Naive thymus-derived CD4-positive, alpha-beta T cell (primary cell): Measurements from ENCODE around the gene DLST. TPM values are rescaled to one million over a fixed set of nuclear protein-coding genes. Genes with fewer than 3 reads are reported as not detected.
A peak's percentile ranks its signal among the peaks of the same experiment; 100 is the strongest.

Source experiments
- ATAC-seq: fragments of 150-1000 bp; cut with Tn5 transposase; 2 replicates; pipeline ENCODE4 v1.10.0; 2021; ENCODE audit warnings: mild to moderate bottlenecking, moderate library complexity
- CTCF ChIA-PET: fragments of 350-600 bp; sonication (Branson Sonifier 250); formaldehyde crosslinking; loops from one replicate; lab custom pipeline; 2021; ENCODE audit warnings: antibody characterized with exemption; lab: Charles Lee
- POLR2A ChIA-PET: fragments of 350-600 bp; sonication (Branson Sonifier 250); formaldehyde crosslinking; loops from one replicate; lab custom pipeline; 2021; ENCODE audit warnings: antibody characterized with exemption, inconsistent platforms; lab: Charles Lee
- DNase-seq, 9 donors: peaks; one replicate each; pipeline versions ENCODE4 v3.0.0 to v3.0.0-alpha.2; 2020 to 2022; ENCODE audit warnings: mixed read lengths in 1 of 9
- H3K27ac ChIP-seq: one replicate; pipeline ENCODE4 v1.7.0; 2013; ENCODE audit warnings: mild to moderate bottlenecking, low read depth, low read length, moderate library complexity
- H3K27me3 ChIP-seq, 2 donors: one replicate each; pipeline ENCODE4 v1.7.0; 2013; ENCODE audit warnings: low read length in 2 of 2, mild to moderate bottlenecking in 2 of 2, moderate library complexity in 2 of 2; ENCODE audit not compliant: control insufficient read depth in 2 of 2, insufficient read depth in 2 of 2
- H3K36me3 ChIP-seq, 3 experiments: 1 replicate in 2 of 3; 2 replicates in 1 of 3; pipeline ENCODE4 v1.7.0; 2013; ENCODE audit warnings: low read length in 3 of 3, mild to moderate bottlenecking in 3 of 3, moderate library complexity in 1 of 3; ENCODE audit not compliant: insufficient read depth in 3 of 3, control insufficient read depth in 2 of 3
- H3K4me1 ChIP-seq, 2 donors: one replicate each; pipeline ENCODE4 v1.7.0; 2013; ENCODE audit warnings: low read length in 2 of 2, mild to moderate bottlenecking in 2 of 2, moderate library complexity in 1 of 2; ENCODE audit not compliant: control insufficient read depth in 2 of 2, insufficient read depth in 2 of 2
- H3K4me3 ChIP-seq: 2 replicates; pipeline ENCODE4 v1.7.0; 2013; ENCODE audit warnings: mild to moderate bottlenecking, low read length
- H3K9me3 ChIP-seq, 3 experiments: 1 replicate in 2 of 3; 2 replicates in 1 of 3; pipeline ENCODE4 v1.7.0; 2013; ENCODE audit warnings: low read length in 3 of 3; ENCODE audit not compliant: control insufficient read depth in 2 of 3
- H3K27ac Mint-ChIP-seq, 9 donors: one replicate each; pipeline ENCODE4 v1.8.0; 2020 to 2022; ENCODE audit warnings: mixed read lengths in 9 of 9, mild to moderate bottlenecking in 8 of 9, moderate library complexity in 5 of 9, inconsistent platforms in 2 of 9
- H3K27me3 Mint-ChIP-seq, 5 donors: one replicate each; pipeline ENCODE4 v1.8.0; 2021 to 2022; ENCODE audit warnings: mixed read lengths in 5 of 5, mild to moderate bottlenecking in 1 of 5
- H3K36me3 Mint-ChIP-seq, 5 donors: one replicate each; pipeline ENCODE4 v1.8.0; 2020 to 2022; ENCODE audit warnings: mixed read lengths in 5 of 5, mild to moderate bottlenecking in 3 of 5, inconsistent platforms in 1 of 5
- H3K4me1 Mint-ChIP-seq, 7 donors: one replicate each; pipeline ENCODE4 v1.8.0; 2020 to 2022; ENCODE audit warnings: mixed read lengths in 7 of 7, mild to moderate bottlenecking in 3 of 7, inconsistent platforms in 1 of 7
- H3K4me3 Mint-ChIP-seq, 10 donors: one replicate each; pipeline ENCODE4 v1.8.0; 2020 to 2022; ENCODE audit warnings: mild to moderate bottlenecking in 10 of 10, mixed read lengths in 10 of 10, moderate library complexity in 6 of 10, inconsistent platforms in 2 of 10
- H3K9me3 Mint-ChIP-seq, 11 donors: one replicate each; pipeline ENCODE4 v1.8.0; 2020 to 2022; ENCODE audit warnings: mixed read lengths in 11 of 11, mild to moderate bottlenecking in 4 of 11, inconsistent platforms in 1 of 11, moderate library complexity in 1 of 11
- intact Hi-C, 2 donors: fragments of 100-400 bp; cut with micrococcal nuclease; formaldehyde crosslinking; loops; one replicate each; pipeline ENCODE4 v1.15.1; 2023
- polyA plus RNA-seq, 2 donors: library from polyadenylated mRNA; unstranded; fragments of 300-500 nt; fragmentation: Illumina TruSeq; gene quantifications; one replicate each; pipeline ENCODE4 v1.2.3, GENCODE V29; 2021
- total RNA-seq, 6 experiments: library from RNA in 5 of 6; stranded (reverse) in 5 of 6; gene quantifications; 1 replicate in 5 of 6; 2 replicates in 1 of 6; pipeline ENCODE4 v1.2.3 and lab custom pipeline; 2021 to 2026

Gene DLST
- total and polyA plus RNA-seq, 7 experiments from 2014 or later: 8.9 to 132 (median 96.0) TPM

- CTCF ChIA-PET: interaction anchor here (1.0 kb wide), 1 partner anchor 12 kb away, joined by 6 read pairs; no protein-coding TSS in a partner anchor
- Histone ChIP-seq H3K9me3 (no peaks in the 10 kb centered on the region), H3K4me1 (peaks cover 0 to 7% of the 10 kb centered on the region in 2 donors), H3K27ac (no peak overlapping the region), H3K36me3 (no peaks in the 10 kb centered on the region), H3K27me3 (no peaks in the 10 kb centered on the region), H3K4me3 (no peak overlapping the region)
- peaks cover 0 to 1% (median 0%) of the 10 kb centered on the region in 11 donors for H3K9me3 Mint-ChIP-seq
- ATAC-seq: no peak
- intact Hi-C loops: no loop called here
- H3K27ac Mint-ChIP-seq: peak overlapping the region in 3 of 9 donors; percentile 5 to 25 (median 25)
- no peak for DNase-seq
- POLR2A ChIA-PET: interaction anchor here (0.7 to 3.2 kb wide), 3 partner anchors 8 to 94 kb away, joined by 3 to 9 read pairs (median 3); no protein-coding TSS in a partner anchor
- H3K27me3 Mint-ChIP-seq: no peaks in the 10 kb centered on the region
- H3K36me3 Mint-ChIP-seq: peaks cover 0 to 3% (median 0%) of the 10 kb centered on the region in 5 donors
- H3K4me3 Mint-ChIP-seq: no peak overlapping the region
- peaks cover 2 to 32% (median 21%) of the 10 kb centered on the region in 7 donors for H3K4me1 Mint-ChIP-seq
Observed at GRCh38 chr14:74846968-74847665, 34.6 kb upstream of the DLST start.

DNA sequence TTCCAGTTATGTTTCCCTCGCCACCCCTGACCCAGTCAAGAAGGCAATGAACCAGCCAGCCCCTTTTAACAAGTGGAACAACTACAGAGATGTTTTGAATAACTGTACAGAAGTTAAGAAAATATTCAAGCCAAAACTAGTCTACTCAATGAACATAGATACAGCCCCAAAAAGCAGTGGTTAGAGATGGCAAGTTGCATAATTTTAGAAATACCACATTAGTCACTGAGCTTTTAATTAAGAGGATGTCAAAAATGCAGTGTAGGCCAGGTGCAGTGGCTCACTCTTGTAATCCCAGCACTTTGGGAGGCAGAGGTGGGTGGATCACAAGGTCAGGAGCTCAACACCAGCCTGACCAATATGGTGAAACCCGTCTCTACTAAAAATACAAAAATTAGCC is 32.9 kb upstream of the DLST start:
- Histone ChIP-seq H3K36me3 (no peaks in the 10 kb centered on the region), H3K9me3 (no peaks in the 10 kb centered on the region), H3K27ac (no peak overlapping the region), H3K27me3 (no peaks in the 10 kb centered on the region), H3K4me3 (no peak overlapping the region), H3K4me1 (peaks cover 0 to 11% of the 10 kb centered on the region in 2 donors)
- Mint-ChIP-seq H3K27me3 (no peaks in the 10 kb centered on the region), H3K36me3 (peaks cover 0 to 1% (median 0%) of the 10 kb centered on the region in 5 donors), H3K27ac (no peak overlapping the region), H3K4me1 (peaks cover 13 to 34% (median 25%) of the 10 kb centered on the region in 7 donors), H3K4me3 (no peak overlapping the region), H3K9me3 (peaks cover 0 to 1% (median 0%) of the 10 kb centered on the region in 11 donors)
- ChIA-PET CTCF (interaction anchor here (1.0 to 1.3 kb wide), 3 partner anchors 12 to 57 kb away, joined by 3 read pairs; no protein-coding TSS in a partner anchor), POLR2A (interaction anchor here (1.0 to 1.6 kb wide), 2 partner anchors 11 to 12 kb away, joined by 3 read pairs; no protein-coding TSS in a partner anchor)
- ATAC-seq (no peak), DNase-seq (no peak)
- intact Hi-C loops: no loop called here

GRCh38 chr14:74852922-74853530 is 28.7 kb upstream of the DLST start:
- Mint-ChIP-seq H3K4me1 (peaks cover 13 to 41% (median 30%) of the 10 kb centered on the region in 7 donors), H3K9me3 (peaks cover 0 to 1% (median 0%) of the 10 kb centered on the region in 11 donors), H3K27me3 (no peaks in the 10 kb centered on the region), H3K4me3 (peak overlapping the region in 5 of 10 donors; percentile 16 to 50 (median 21)), H3K27ac (peak overlapping the region; percentile 12 to 89 (median 45)), H3K36me3 (peaks cover 0 to 8% (median 0%) of the 10 kb centered on the region in 5 donors)
- Histone ChIP-seq H3K27ac (no peak overlapping the region), H3K27me3 (no peaks in the 10 kb centered on the region), H3K36me3 (no peaks in the 10 kb centered on the region), H3K4me3 (no peak overlapping the region), H3K9me3 (no peaks in the 10 kb centered on the region), H3K4me1 (peaks cover 0 to 20% of the 10 kb centered on the region in 2 donors)
- DNase-seq: no peak
- ChIA-PET POLR2A (interaction anchor here (0.9 to 1.9 kb wide), 5 partner anchors 10 to 90 kb away, joined by 3 to 4 read pairs (median 3); partner anchors contain the start of gene YLPM1), CTCF (interaction anchor here (0.7 to 12.3 kb wide), 5 partner anchors 9 to 97 kb away, joined by 3 to 317 read pairs (median 5); no protein-coding TSS in a partner anchor)
- peak; percentile 41 for ATAC-seq
- intact Hi-C loops: loop anchor here in 1 of 2 donors (2.0 kb wide), 1 partner anchor 14 kb away; no protein-coding TSS in a partner anchor

GRCh38 chr14:74853581-74853980 is 28.1 kb upstream of the DLST start:
- intact Hi-C loops: loop anchor here in 1 of 2 donors (2.0 kb wide), 1 partner anchor 15 kb away; no protein-coding TSS in a partner anchor
- Histone ChIP-seq H3K36me3 (no peaks in the 10 kb centered on the region), H3K27ac (no peak overlapping the region), H3K9me3 (no peaks in the 10 kb centered on the region), H3K4me3 (no peak overlapping the region), H3K4me1 (peaks cover 0 to 20% of the 10 kb centered on the region in 2 donors), H3K27me3 (no peaks in the 10 kb centered on the region)
- POLR2A ChIA-PET: interaction anchor here (0.5 to 1.9 kb wide), 6 partner anchors 11 to 97 kb away, joined by 3 to 4 read pairs (median 3); no protein-coding TSS in a partner anchor
- H3K4me3 Mint-ChIP-seq: peak overlapping the region in 5 of 10 donors; percentile 16 to 50 (median 21)
- no peak for ATAC-seq
- CTCF ChIA-PET: interaction anchor here (0.6 to 12.3 kb wide), 5 partner anchors 10 to 96 kb away, joined by 3 to 317 read pairs (median 5); no protein-coding TSS in a partner anchor
- peaks cover 0 to 8% (median 0%) of the 10 kb centered on the region in 5 donors for H3K36me3 Mint-ChIP-seq
- no peak for DNase-seq
- peaks cover 0 to 1% (median 0%) of the 10 kb centered on the region in 11 donors for H3K9me3 Mint-ChIP-seq
- peak overlapping the region in 8 of 9 donors; percentile 9 to 89 (median 66) for H3K27ac Mint-ChIP-seq
- no peaks in the 10 kb centered on the region for H3K27me3 Mint-ChIP-seq
- peaks cover 13 to 39% (median 30%) of the 10 kb centered on the region in 7 donors for H3K4me1 Mint-ChIP-seq

GRCh38 chr14:74855021-74855420 is 26.7 kb upstream of the DLST start:
- intact Hi-C loops: no loop called here
- H3K4me1 ChIP-seq: peaks cover 0 to 20% of the 10 kb centered on the region in 2 donors
- no peaks in the 10 kb centered on the region for H3K36me3 ChIP-seq
- H3K27me3 Mint-ChIP-seq: no peaks in the 10 kb centered on the region
- H3K4me3 ChIP-seq: no peak overlapping the region
- H3K36me3 Mint-ChIP-seq: peaks cover 0 to 8% (median 0%) of the 10 kb centered on the region in 5 donors
- H3K9me3 Mint-ChIP-seq: no peaks in the 10 kb centered on the region
- H3K27ac Mint-ChIP-seq: peak overlapping the region in 1 of 9 donors; percentile 67
- no peak overlapping the region for H3K27ac ChIP-seq
- CTCF ChIA-PET: interaction anchor here (0.6 to 12.3 kb wide), 3 partner anchors 20 to 50 kb away, joined by 4 to 317 read pairs (median 7); no protein-coding TSS in a partner anchor
- POLR2A ChIA-PET: interaction anchor here (0.7 to 1.6 kb wide), 5 partner anchors 8 to 91 kb away, joined by 3 to 4 read pairs (median 3); no protein-coding TSS in a partner anchor
- ATAC-seq (no peak), DNase-seq (no peak)
- H3K4me1 Mint-ChIP-seq: peaks cover 13 to 40% (median 26%) of the 10 kb centered on the region in 7 donors
- no peak overlapping the region for H3K4me3 Mint-ChIP-seq
- H3K27me3 ChIP-seq: no peaks in the 10 kb centered on the region
- H3K9me3 ChIP-seq: no peaks in the 10 kb centered on the region

- CTCF ChIA-PET: interaction anchor here (0.5 to 12.3 kb wide), 6 partner anchors 9 to 247 kb away, joined by 3 to 317 read pairs (median 4); partner anchors contain the start of gene YLPM1
- peak overlapping the region in 4 of 9 donors; percentile 12 to 77 (median 28) for H3K27ac Mint-ChIP-seq
- H3K36me3 Mint-ChIP-seq: peaks cover 0 to 8% (median 0%) of the 10 kb centered on the region in 5 donors
Observed at GRCh38 chr14:74855945-74856344, 25.8 kb upstream of the DLST start.

More at GRCh38 chr14:74855945-74856344, 25.8 kb upstream of the DLST start:
- Histone ChIP-seq H3K27ac (no peak overlapping the region), H3K9me3 (no peaks in the 10 kb centered on the region), H3K4me3 (no peak overlapping the region), H3K4me1 (peaks cover 4 to 23% of the 10 kb centered on the region in 2 donors), H3K36me3 (no peaks in the 10 kb centered on the region), H3K27me3 (no peaks in the 10 kb centered on the region)
- DNase-seq (no peak), ATAC-seq (no peak)
- intact Hi-C loops: no loop called here
- Mint-ChIP-seq H3K4me1 (peaks cover 14 to 43% (median 28%) of the 10 kb centered on the region in 7 donors), H3K4me3 (no peak overlapping the region), H3K9me3 (no peaks in the 10 kb centered on the region), H3K27me3 (no peaks in the 10 kb centered on the region)
- POLR2A ChIA-PET: interaction anchor here (1.2 to 1.6 kb wide), 2 partner anchors 10 to 11 kb away, joined by 3 read pairs; no protein-coding TSS in a partner anchor
